ENCODE measurements around the gene SLC25A51. TPM values are rescaled to one million over a fixed set of nuclear protein-coding genes. Genes with fewer than 3 reads are reported as not detected.

The SLC25A51 gene
- total RNA-seq, 2 experiments from 2014 or later, result 31.8 to 32.4 TPM

GRCh38 chr9:37952731-37953130, 48.8 kb upstream of the SLC25A51 start:
- ChIA-PET POLR2A (no interaction called here), CTCF (ENCODE audit: unreplicated experiment) (no interaction called here)
- no peaks in the 10 kb centered on the region for H3K4me1 ChIP-seq (ENCODE audit: insufficient read depth, low read length, poor library complexity, severe bottlenecking)
- no peaks in the 10 kb centered on the region for H3K9me2 ChIP-seq (ENCODE audit: insufficient read depth, low read length)
- H3K79me2 ChIP-seq (ENCODE audit: insufficient read depth, low read depth, low read length), result no peaks in the 10 kb centered on the region
- TF ChIP-seq, protein P1, sequence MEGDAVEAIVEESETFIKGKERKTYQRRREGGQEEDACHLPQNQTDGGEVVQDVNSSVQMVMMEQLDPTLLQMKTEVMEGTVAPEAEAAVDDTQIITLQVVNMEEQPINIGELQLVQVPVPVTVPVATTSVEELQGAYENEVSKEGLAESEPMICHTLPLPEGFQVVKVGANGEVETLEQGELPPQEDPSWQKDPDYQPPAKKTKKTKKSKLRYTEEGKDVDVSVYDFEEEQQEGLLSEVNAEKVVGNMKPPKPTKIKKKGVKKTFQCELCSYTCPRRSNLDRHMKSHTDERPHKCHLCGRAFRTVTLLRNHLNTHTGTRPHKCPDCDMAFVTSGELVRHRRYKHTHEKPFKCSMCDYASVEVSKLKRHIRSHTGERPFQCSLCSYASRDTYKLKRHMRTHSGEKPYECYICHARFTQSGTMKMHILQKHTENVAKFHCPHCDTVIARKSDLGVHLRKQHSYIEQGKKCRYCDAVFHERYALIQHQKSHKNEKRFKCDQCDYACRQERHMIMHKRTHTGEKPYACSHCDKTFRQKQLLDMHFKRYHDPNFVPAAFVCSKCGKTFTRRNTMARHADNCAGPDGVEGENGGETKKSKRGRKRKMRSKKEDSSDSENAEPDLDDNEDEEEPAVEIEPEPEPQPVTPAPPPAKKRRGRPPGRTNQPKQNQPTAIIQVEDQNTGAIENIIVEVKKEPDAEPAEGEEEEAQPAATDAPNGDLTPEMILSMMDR (conservative IDR thresholded peaks at IDR 0.05; ENCODE audit: low read length), result no peak
- TF ChIP-seq EZH2phosphoT487 (IDR thresholded peaks at IDR 0.05; ENCODE audit: borderline replicate concordance, low read depth, low read length), result no peak
- no peak overlapping the region for H3K27ac ChIP-seq (ENCODE audit: low read depth, low read length, poor library complexity, severe bottlenecking)
- no peaks in the 10 kb centered on the region for H3K36me3 ChIP-seq (ENCODE audit: insufficient read depth, low read length)
- no peak for DNase-seq (ENCODE audit: low spot score)
- no peak overlapping the region for H2AFZ ChIP-seq (ENCODE audit: low read length)
- no peaks in the 10 kb centered on the region for H3K9me3 ChIP-seq (ENCODE audit: low read length)
- H3K4me2 ChIP-seq (ENCODE audit: low read length), result no peak overlapping the region
- intact Hi-C loops (cut with micrococcal nuclease; ENCODE audit: unreplicated experiment), result no loop called here
- no peak overlapping the region for H3K4me3 ChIP-seq (ENCODE audit: low read depth, low read length, poor library complexity, severe bottlenecking)
- BruUV-seq (replicated peaks), result no TSS peak
- H4K20me1 ChIP-seq (ENCODE audit: insufficient read depth, low read length), result no peaks in the 10 kb centered on the region

- Histone ChIP-seq H3K4me1 (ENCODE audit: insufficient read depth, low read length, poor library complexity, severe bottlenecking) (no peaks in the 10 kb centered on the region), H3K4me2 (ENCODE audit: low read length) (no peak overlapping the region)
- CTCF ChIA-PET (ENCODE audit: unreplicated experiment), result no interaction called here
Observed at GRCh38 chr9:37951671-37952449, 47.9 kb upstream of the SLC25A51 start.

DNA sequence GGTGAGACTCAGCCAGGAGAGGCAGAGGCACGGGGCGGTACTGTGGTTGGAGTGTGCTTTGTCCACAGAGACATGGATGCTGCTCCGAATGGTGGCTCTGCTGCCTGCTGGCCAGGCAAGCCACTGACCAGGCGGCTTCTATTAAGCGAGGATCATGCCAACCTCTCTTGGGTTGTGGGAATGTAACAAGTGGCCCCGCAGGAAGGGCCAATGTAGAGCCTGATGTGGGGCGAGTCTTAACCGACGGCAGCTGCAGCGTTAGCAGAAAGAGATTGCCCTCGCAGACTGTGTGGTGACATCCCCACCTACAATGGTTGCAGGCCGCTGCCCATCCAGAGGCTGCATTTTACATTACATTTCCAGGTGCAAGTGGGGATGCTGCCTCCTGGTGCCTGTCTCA, 46.6 kb upstream of the SLC25A51 start:
- Histone ChIP-seq H4K20me1 (ENCODE audit: insufficient read depth, low read length) (no peaks in the 10 kb centered on the region), H3K4me3 (ENCODE audit: low read depth, low read length, poor library complexity, severe bottlenecking) (no peak overlapping the region), H3K9me2 (ENCODE audit: insufficient read depth, low read length) (no peaks in the 10 kb centered on the region), H2AFZ (ENCODE audit: low read length) (no peak overlapping the region), H3K4me2 (ENCODE audit: low read length) (no peak overlapping the region), H3K4me1 (ENCODE audit: insufficient read depth, low read length, poor library complexity, severe bottlenecking) (no peaks in the 10 kb centered on the region), H3K9me3 (ENCODE audit: low read length) (no peaks in the 10 kb centered on the region), H3K79me2 (ENCODE audit: insufficient read depth, low read depth, low read length) (no peaks in the 10 kb centered on the region), H3K27ac (ENCODE audit: low read depth, low read length, poor library complexity, severe bottlenecking) (no peak overlapping the region), H3K36me3 (ENCODE audit: insufficient read depth, low read length) (no peaks in the 10 kb centered on the region)
- no TSS peak for BruUV-seq (replicated peaks)
- TF ChIP-seq, protein P1 (conservative IDR thresholded peaks at IDR 0.05; ENCODE audit: low read length), result no peak
- TF ChIP-seq EZH2phosphoT487 (IDR thresholded peaks at IDR 0.05; ENCODE audit: borderline replicate concordance, low read depth, low read length), result no peak
- CTCF ChIA-PET (ENCODE audit: unreplicated experiment), result no interaction called here
- DNase-seq (ENCODE audit: low spot score), result no peak
- intact Hi-C loops (cut with micrococcal nuclease; ENCODE audit: unreplicated experiment), result no loop called here
- POLR2A ChIA-PET, result no interaction called here

More at GRCh38 chr9:37951671-37952449, 47.9 kb upstream of the SLC25A51 start:
- H3K27ac ChIP-seq (ENCODE audit: low read depth, low read length, poor library complexity, severe bottlenecking), result no peak overlapping the region
- no peak for DNase-seq (ENCODE audit: low spot score)
- no peaks in the 10 kb centered on the region for H3K9me2 ChIP-seq (ENCODE audit: insufficient read depth, low read length)
- H3K36me3 ChIP-seq (ENCODE audit: insufficient read depth, low read length), result no peaks in the 10 kb centered on the region
- H3K9me3 ChIP-seq (ENCODE audit: low read length), result no peaks in the 10 kb centered on the region
- H2AFZ ChIP-seq (ENCODE audit: low read length), result no peak overlapping the region
- no peaks in the 10 kb centered on the region for H3K79me2 ChIP-seq (ENCODE audit: insufficient read depth, low read depth, low read length)
- H4K20me1 ChIP-seq (ENCODE audit: insufficient read depth, low read length), result no peaks in the 10 kb centered on the region
- POLR2A ChIA-PET, result no interaction called here
- intact Hi-C loops (cut with micrococcal nuclease; ENCODE audit: unreplicated experiment), result no loop called here
- H3K4me3 ChIP-seq (ENCODE audit: low read depth, low read length, poor library complexity, severe bottlenecking), result no peak overlapping the region
- BruUV-seq (replicated peaks), result no TSS peak
- no peak for TF ChIP-seq EZH2phosphoT487 (IDR thresholded peaks at IDR 0.05; ENCODE audit: borderline replicate concordance, low read depth, low read length)
- TF ChIP-seq, protein P1 (conservative IDR thresholded peaks at IDR 0.05; ENCODE audit: low read length), result no peak
